MCF 10A (cell line): ENCODE results near the gene MDFIC. TPM values are rescaled to one million over a fixed set of nuclear protein-coding genes. Genes with fewer than 3 reads are reported as not detected.

ENCODE experiments used
- BruUV-seq: library from RNA; stranded (reverse); fragments of 400-500 nt; replicated peaks from 2 replicates; lab custom pipeline; 2021; lab: Mats Ljungman, UMichigan
- CTCF ChIA-PET: fragments of 300-600 bp; sonication (Branson Sonifier 250); formaldehyde crosslinking; extraction: SDS; loops from one replicate; lab custom pipeline; 2021; ENCODE audit warnings: antibody characterized with exemption, inconsistent platforms; lab: Yijun Ruan, JAX
- POLR2A ChIA-PET: fragments of 300-600, 350-650 bp; sonication (Branson Sonifier 250); formaldehyde crosslinking; extraction: SDS; loops from one replicate; lab custom pipeline; 2020; ENCODE audit warnings: antibody characterized with exemption, inconsistent platforms; lab: Yijun Ruan, JAX
- DNase-seq: peaks from one replicate; pipeline ENCODE4 v3.0.0-alpha.2; 2018; ENCODE audit not compliant: unreplicated experiment
- H3K27ac Mint-ChIP-seq: one replicate; pipeline ENCODE4 v1.8.0; 2022; ENCODE audit warnings: mild to moderate bottlenecking, low read depth, mixed read lengths; ENCODE audit not compliant: unreplicated experiment
- H3K27me3 Mint-ChIP-seq: one replicate; pipeline ENCODE4 v1.8.0; 2022; ENCODE audit warnings: mixed read lengths; ENCODE audit not compliant: insufficient read depth, unreplicated experiment
- H3K36me3 Mint-ChIP-seq: one replicate; pipeline ENCODE4 v1.8.0; 2022; ENCODE audit warnings: mild to moderate bottlenecking, moderate library complexity, mixed read lengths; ENCODE audit not compliant: insufficient read depth, unreplicated experiment
- H3K4me1 Mint-ChIP-seq: one replicate; pipeline ENCODE4 v1.8.0; 2022; ENCODE audit warnings: mixed read lengths; ENCODE audit not compliant: insufficient read depth, unreplicated experiment
- H3K4me3 Mint-ChIP-seq: one replicate; pipeline ENCODE4 v1.8.0; 2022; ENCODE audit warnings: mild to moderate bottlenecking, moderate library complexity, mixed read lengths; ENCODE audit not compliant: unreplicated experiment
- H3K9me3 Mint-ChIP-seq: one replicate; pipeline ENCODE4 v1.8.0; 2022; ENCODE audit warnings: mixed read lengths; ENCODE audit not compliant: unreplicated experiment
- CTCF ChIP-seq: fragments of 200-600 bp; IDR thresholded peaks from one replicate; pipeline ENCODE4 v1.8.0; 2022; ENCODE audit warnings: antibody characterized with exemption, mild to moderate bottlenecking; ENCODE audit not compliant: unreplicated experiment
- intact Hi-C: fragments of 100-400 bp; cut with micrococcal nuclease; formaldehyde crosslinking; loops from 2 replicates; pipeline ENCODE4 v1.14.1; 2022
- total RNA-seq: library from RNA; stranded (reverse); gene quantifications from 2 replicates; pipeline ENCODE4 v1.2.3, GENCODE V29; 2022

Gene MDFIC
- total RNA-seq, 1 experiment from 2014 or later = 7.8 TPM

GRCh38 chr7:114943953-114944744, 22.3 kb downstream of the MDFIC start:
- Mint-ChIP-seq H3K27ac (no peak overlapping the region), H3K36me3 (peaks cover 4% of the 10 kb centered on the region), H3K27me3 (no peaks in the 10 kb centered on the region), H3K4me1 (peaks cover 6% of the 10 kb centered on the region), H3K4me3 (no peak overlapping the region), H3K9me3 (peaks cover 8% of the 10 kb centered on the region)
- CTCF ChIA-PET = interaction anchor here (0.7 to 1.0 kb wide), 2 partner anchors 25 to 79 kb away, joined by 3 read pairs; no protein-coding TSS in a partner anchor
- intact Hi-C loops = no loop called here
- no TSS peak for BruUV-seq
- DNase-seq = no peak
- POLR2A ChIA-PET = no interaction called here
- TF ChIP-seq CTCF = no peak

- ChIA-PET POLR2A (no interaction called here), CTCF (interaction anchor here (0.7 to 1.0 kb wide), 2 partner anchors 26 to 79 kb away, joined by 3 read pairs; no protein-coding TSS in a partner anchor)
- no TSS peak for BruUV-seq
- Mint-ChIP-seq H3K27me3 (no peaks in the 10 kb centered on the region), H3K4me1 (peaks cover 6% of the 10 kb centered on the region), H3K9me3 (peaks cover 8% of the 10 kb centered on the region), H3K4me3 (no peak overlapping the region), H3K36me3 (peaks cover 4% of the 10 kb centered on the region), H3K27ac (no peak overlapping the region)
- intact Hi-C loops = no loop called here
- no peak for DNase-seq
- TF ChIP-seq CTCF = no peak
Observed at GRCh38 chr7:114944745-114945625, 23.1 kb downstream of the MDFIC start.

GRCh38 chr7:114949231-114949630, 27.3 kb downstream of the MDFIC start:
- no peak for TF ChIP-seq CTCF
- no peak overlapping the region for H3K4me3 Mint-ChIP-seq
- H3K4me1 Mint-ChIP-seq = no peaks in the 10 kb centered on the region
- no peak overlapping the region for H3K27ac Mint-ChIP-seq
- H3K9me3 Mint-ChIP-seq = no peaks in the 10 kb centered on the region
- ChIA-PET POLR2A (no interaction called here), CTCF (no interaction called here)
- intact Hi-C loops = no loop called here
- BruUV-seq = no TSS peak
- no peaks in the 10 kb centered on the region for H3K27me3 Mint-ChIP-seq
- H3K36me3 Mint-ChIP-seq = peaks cover 4% of the 10 kb centered on the region
- DNase-seq = no peak

GRCh38 chr7:114952296-114952695, 30.4 kb downstream of the MDFIC start:
- no peaks in the 10 kb centered on the region for H3K9me3 Mint-ChIP-seq

More at GRCh38 chr7:114952296-114952695, 30.4 kb downstream of the MDFIC start:
- Mint-ChIP-seq H3K27ac (no peak overlapping the region), H3K4me1 (no peaks in the 10 kb centered on the region), H3K36me3 (no peaks in the 10 kb centered on the region), H3K4me3 (no peak overlapping the region), H3K27me3 (no peaks in the 10 kb centered on the region)
- no peak for DNase-seq
- ChIA-PET POLR2A (no interaction called here), CTCF (interaction anchor here (1.6 kb wide), 1 partner anchor 13 kb away, joined by 4 read pairs; no protein-coding TSS in a partner anchor)
- no peak for TF ChIP-seq CTCF
- BruUV-seq = no TSS peak
- intact Hi-C loops = no loop called here
